AG04450 (cell line): ENCODE data around the gene LACTBL1. TPM values are rescaled to one million over a fixed set of nuclear protein-coding genes. Genes with fewer than 3 reads are reported as not detected.

ENCODE experiments used
- CTCF ChIA-PET: fragments of 300-600, 350-600 bp; formaldehyde crosslinking; extraction: SDS; loops from one replicate; lab custom pipeline; 2022; ENCODE audit warnings: antibody characterized with exemption, inconsistent platforms; lab: Charles Lee
- POLR2A ChIA-PET: fragments of 350-600 bp; formaldehyde crosslinking; extraction: SDS; loops from one replicate; lab custom pipeline; 2021; ENCODE audit warnings: antibody characterized with exemption, inconsistent platforms; lab: Yijun Ruan, JAX
- DNase-seq: peaks from one replicate; pipeline ENCODE4 v3.0.0-alpha.2; 2011; ENCODE audit warnings: low read depth, low spot score
- H3K27ac ChIP-seq: one replicate; pipeline ENCODE4 v1.5.1; 2012; ENCODE audit warnings: low read depth, low read length, control low read depth
- H3K27me3 ChIP-seq: one replicate; pipeline ENCODE4 v1.6.0; 2012; ENCODE audit warnings: low read length; ENCODE audit not compliant: control insufficient read depth, insufficient read depth
- H3K4me3 ChIP-seq: 2 replicates; pipeline ENCODE4 v1.5.1; 2011; ENCODE audit warnings: mild to moderate bottlenecking, low read depth, low read length, control low read depth
- H3K9me3 ChIP-seq: 2 replicates; pipeline ENCODE4 v1.5.1; 2012; ENCODE audit warnings: low read length; ENCODE audit not compliant: control insufficient read depth, insufficient read depth
- CTCF ChIP-seq: IDR thresholded peaks from 2 replicates; pipeline ENCODE4 v1.5.1; 2011; ENCODE audit warnings: low read depth, low read length, control low read depth, inconsistent platforms
- polyA plus RNA-seq: library from polyadenylated mRNA; depleted of rRNA; stranded (reverse); fragments of >200 nt; gene quantifications from 2 replicates; pipeline ENCODE4 v1.2.3, GENCODE V29; 2011

The LACTBL1 gene
- polyA plus RNA-seq, 1 experiment = not detected

- POLR2A ChIA-PET = no interaction called here
- CTCF ChIA-PET = interaction anchor here (0.7 to 1.4 kb wide), 2 partner anchors 53 to 214 kb away, joined by 3 to 6 read pairs; no protein-coding TSS in a partner anchor
- Histone ChIP-seq H3K4me3 (no peak overlapping the region), H3K9me3 (peaks cover 7% of the 10 kb centered on the region), H3K27me3 (no peaks in the 10 kb centered on the region), H3K27ac (no peak overlapping the region)
- no peak for TF ChIP-seq CTCF
- no peak for DNase-seq
Observed at GRCh38 chr1:22918644-22919043, 54.0 kb downstream of the LACTBL1 start.

- H3K27ac ChIP-seq = no peak overlapping the region
- H3K4me3 ChIP-seq = no peak overlapping the region
- TF ChIP-seq CTCF = no peak
- ChIA-PET POLR2A (no interaction called here), CTCF (interaction anchor here (0.8 kb wide), 1 partner anchor 13 kb away, joined by 3 read pairs; no protein-coding TSS in a partner anchor)
- peaks cover 5% of the 10 kb centered on the region for H3K9me3 ChIP-seq
- no peak for DNase-seq
- H3K27me3 ChIP-seq = no peaks in the 10 kb centered on the region
Observed at GRCh38 chr1:22917989-22918388, 54.7 kb downstream of the LACTBL1 start.

DNA sequence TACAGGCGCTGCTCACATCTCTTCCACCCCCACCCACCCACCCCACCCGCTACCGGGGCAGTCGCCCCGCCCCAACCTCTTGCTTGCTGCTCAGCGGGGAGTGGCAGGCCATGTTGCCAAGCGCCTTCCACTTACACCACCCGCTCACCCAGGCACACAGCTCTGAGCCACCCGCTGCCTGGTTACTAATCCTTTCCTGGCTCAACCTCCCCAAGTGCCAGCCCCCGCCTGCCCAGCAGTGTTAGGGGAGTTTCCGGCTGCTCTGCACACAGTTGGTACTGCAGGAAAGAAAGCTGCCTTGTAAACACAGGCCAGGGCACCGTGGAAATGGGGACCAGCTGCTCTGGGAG is 56.2 kb downstream of the LACTBL1 start:
- H3K27ac ChIP-seq = no peak overlapping the region
- no peaks in the 10 kb centered on the region for H3K9me3 ChIP-seq
- H3K27me3 ChIP-seq = no peaks in the 10 kb centered on the region
- DNase-seq = no peak
- no peak for TF ChIP-seq CTCF
- no peak overlapping the region for H3K4me3 ChIP-seq
- ChIA-PET CTCF (no interaction called here), POLR2A (no interaction called here)

DNA sequence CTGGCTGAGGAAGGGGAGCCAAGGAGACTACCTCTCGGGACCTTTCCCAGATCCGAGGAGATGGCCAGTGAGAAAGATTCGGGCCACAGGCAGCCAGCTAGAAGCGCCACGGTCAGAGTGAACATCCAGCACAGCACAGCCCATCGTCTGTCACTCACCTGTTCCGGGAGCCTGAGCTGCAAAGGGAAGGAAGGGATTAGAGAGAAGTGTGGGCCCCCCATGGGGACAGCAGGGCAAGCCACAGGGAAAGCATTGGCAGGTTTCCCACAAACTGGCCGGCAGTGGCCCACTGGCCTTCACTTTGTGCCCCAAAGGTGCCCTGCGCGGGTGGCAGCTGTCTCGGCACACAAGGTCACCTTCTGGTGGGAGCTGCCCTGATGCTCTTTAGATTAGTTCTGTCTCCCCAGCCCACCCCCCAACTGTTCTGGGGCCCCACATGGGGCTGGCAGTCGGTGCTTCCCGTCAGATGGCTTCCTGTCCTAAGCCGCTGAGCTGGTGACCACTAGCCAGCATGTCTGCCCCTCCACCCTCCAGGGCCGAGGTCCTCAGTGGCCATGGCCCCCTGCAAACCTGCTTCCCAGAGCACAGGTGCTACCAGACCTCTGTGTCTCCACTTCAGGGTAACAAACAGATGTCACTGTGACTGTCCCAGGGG is 56.7 kb downstream of the LACTBL1 start:
- no peak for DNase-seq
- no peaks in the 10 kb centered on the region for H3K9me3 ChIP-seq
- CTCF ChIA-PET = interaction anchor here (0.5 kb wide), 1 partner anchor 64 kb away, joined by 3 read pairs; no protein-coding TSS in a partner anchor
- no peak overlapping the region for H3K4me3 ChIP-seq
- POLR2A ChIA-PET = no interaction called here
- H3K27ac ChIP-seq = no peak overlapping the region
- TF ChIP-seq CTCF = no peak
- H3K27me3 ChIP-seq = no peaks in the 10 kb centered on the region

DNA sequence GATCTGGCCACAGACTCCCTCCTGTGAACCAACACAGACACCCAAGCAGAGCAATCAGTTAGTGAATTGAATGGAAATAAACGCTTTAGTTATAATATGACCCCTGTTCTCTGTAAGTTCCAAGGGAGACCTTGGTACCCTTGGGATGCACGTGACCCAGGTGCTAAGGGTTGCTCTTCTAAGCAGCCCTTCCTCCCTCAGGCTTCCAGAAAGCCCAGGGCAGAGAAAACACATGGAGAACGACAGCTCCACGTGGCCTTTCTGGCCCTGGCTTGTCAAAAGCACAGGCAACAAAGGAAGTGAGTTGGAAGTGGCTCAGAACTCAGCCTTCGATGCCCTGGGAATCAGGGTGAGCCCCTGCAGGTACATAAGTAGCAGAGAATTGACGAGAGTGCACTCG is 57.4 kb downstream of the LACTBL1 start:
- Histone ChIP-seq H3K27me3 (no peaks in the 10 kb centered on the region), H3K9me3 (no peaks in the 10 kb centered on the region), H3K4me3 (no peak overlapping the region), H3K27ac (no peak overlapping the region)
- TF ChIP-seq CTCF = no peak
- ChIA-PET POLR2A (no interaction called here), CTCF (interaction anchor here (0.5 kb wide), 1 partner anchor 63 kb away, joined by 3 read pairs; no protein-coding TSS in a partner anchor)
- no peak for DNase-seq
